PC-3 (cell line): ENCODE data around the gene ZNF841.

Experiments
- CTCF ChIP-seq: fragments of 300-600 bp; sonication (generic); conservative IDR thresholded peaks from 2 replicates; pipeline ENCODE4 v1.5.1; 2017; ENCODE audit warnings: antibody characterized with exemption, low read depth, mild to moderate bottlenecking, low read length
- EZH2 ChIP-seq: fragments of 300-600 bp; sonication (generic); IDR thresholded peaks from one replicate; pipeline ENCODE4 v1.6.1; 2017; ENCODE audit warnings: antibody characterized with exemption, mild to moderate bottlenecking, low read length; ENCODE audit not compliant: unreplicated experiment
- EZH2phosphoT487 ChIP-seq: fragments of 300-600 bp; sonication (generic); IDR thresholded peaks from 2 replicates; pipeline ENCODE4 v1.6.1; 2018; ENCODE audit warnings: mild to moderate bottlenecking, antibody characterized with exemption, low read length, borderline replicate concordance

- TF ChIP-seq CTCF (no peak), EZH2 (no peak), EZH2phosphoT487 (no peak)
Measured at GRCh38 chr19:52141203-52141602, 45.6 kb upstream of the ZNF841 start.
